ENCODE results near the gene RAB3GAP1. TPM values are rescaled to one million over a fixed set of nuclear protein-coding genes. Genes with fewer than 3 reads are reported as not detected.
"Not testable (repeated sequence)": the region's sequence is repeated elsewhere in the genome, so short reads cannot be mapped to it uniquely, and the experiment has no call there.

Gene RAB3GAP1
- 72.3 TPM for total RNA-seq

DNA sequence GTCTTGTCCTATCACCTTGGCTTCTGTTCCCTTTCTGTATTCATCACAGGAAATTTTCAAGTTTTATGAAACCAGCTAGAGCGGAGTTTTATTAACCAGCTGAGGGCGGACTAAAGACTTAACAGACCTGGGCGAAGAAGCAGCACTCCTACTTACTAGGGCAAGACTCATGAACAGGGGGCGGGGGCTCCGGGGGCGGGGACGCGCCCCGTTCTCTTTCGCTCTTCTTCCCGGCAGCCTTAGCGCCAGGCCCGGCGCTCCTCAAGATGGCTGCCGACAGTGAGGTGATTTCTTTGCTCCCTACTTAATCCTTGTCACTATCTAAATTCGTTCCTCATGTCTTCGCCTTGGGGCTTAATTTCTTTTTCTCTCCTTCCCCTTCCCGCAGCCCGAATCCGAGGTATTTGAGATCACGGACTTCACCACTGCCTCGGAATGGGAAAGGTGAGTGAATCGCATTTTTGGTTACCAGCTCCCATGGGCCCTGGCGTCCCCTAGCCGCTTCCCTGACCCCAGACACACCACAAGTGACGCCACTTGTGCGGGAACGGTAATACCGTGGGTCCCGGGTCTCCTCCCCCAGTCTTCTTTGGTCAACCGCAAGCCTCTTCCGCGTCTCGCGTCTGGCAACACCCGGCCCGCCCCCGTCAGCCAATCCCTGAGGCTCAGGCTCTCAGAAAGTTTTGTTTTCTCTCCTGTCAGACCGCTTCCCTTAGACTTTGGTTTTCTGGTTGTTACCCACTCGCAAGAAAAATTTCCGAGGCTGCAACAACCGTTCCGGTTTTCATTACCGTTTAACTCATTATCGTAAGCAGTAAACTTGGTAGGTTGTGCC, at the start of gene RAB3GAP1:
Gene RAB3GAP1 (plus strand): TSS at position 251 of the 835 bp plus-strand sequence. CDS start 16 bp downstream, at position 267.
- Histone ChIP-seq H3K9me3 (ENCODE audit: low read depth, low read length) (no peaks in the 10 kb centered on the region), H3K4me3 (ENCODE audit: low read length) (peak within 1 kb of the TSS; percentile 89), H3K4me1 (ENCODE audit: insufficient read depth, low read length) (peaks cover 22% of the 10 kb centered on the region), H3K27me3 (ENCODE audit: insufficient read depth, low read length) (no peaks in the 10 kb centered on the region)

- Histone ChIP-seq H3K4me1 (ENCODE audit: insufficient read depth, low read length) (no peaks in the 10 kb centered on the region), H3K4me3 (ENCODE audit: low read length) (no peak overlapping the region), H3K27me3 (ENCODE audit: insufficient read depth, low read length) (peaks cover 13% of the 10 kb centered on the region)
These were observed 49.3 kb upstream of the RAB3GAP1 start for GRCh38 chr2:135002836-135003235.

GRCh38 chr2:135004005-135004746, 47.9 kb upstream of the RAB3GAP1 start:
- Histone ChIP-seq H3K27me3 (ENCODE audit: insufficient read depth, low read length) (peaks cover 13% of the 10 kb centered on the region), H3K4me3 (ENCODE audit: low read length) (no peak overlapping the region), H3K9me3 (ENCODE audit: low read depth, low read length) (no peaks in the 10 kb centered on the region), H3K4me1 (ENCODE audit: insufficient read depth, low read length) (no peaks in the 10 kb centered on the region)

More at GRCh38 chr2:135002836-135003235, 49.3 kb upstream of the RAB3GAP1 start:
- H3K9me3 ChIP-seq (ENCODE audit: low read depth, low read length): no peaks in the 10 kb centered on the region

- Histone ChIP-seq H3K9me3 (ENCODE audit: low read depth, low read length) (no peaks in the 10 kb centered on the region), H3K4me1 (ENCODE audit: insufficient read depth, low read length) (no peaks in the 10 kb centered on the region), H3K4me3 (ENCODE audit: low read length) (no peak overlapping the region), H3K27me3 (ENCODE audit: insufficient read depth, low read length) (peaks cover 13% of the 10 kb centered on the region)
These were observed 46.3 kb upstream of the RAB3GAP1 start for GRCh38 chr2:135005753-135006152.

GRCh38 chr2:135009339-135009738, 42.8 kb upstream of the RAB3GAP1 start:
- Histone ChIP-seq H3K9me3 (ENCODE audit: low read depth, low read length) (no peaks in the 10 kb centered on the region), H3K4me3 (ENCODE audit: low read length) (no peak overlapping the region), H3K4me1 (ENCODE audit: insufficient read depth, low read length) (no peaks in the 10 kb centered on the region), H3K27me3 (ENCODE audit: insufficient read depth, low read length) (peaks cover 13% of the 10 kb centered on the region)

DNA sequence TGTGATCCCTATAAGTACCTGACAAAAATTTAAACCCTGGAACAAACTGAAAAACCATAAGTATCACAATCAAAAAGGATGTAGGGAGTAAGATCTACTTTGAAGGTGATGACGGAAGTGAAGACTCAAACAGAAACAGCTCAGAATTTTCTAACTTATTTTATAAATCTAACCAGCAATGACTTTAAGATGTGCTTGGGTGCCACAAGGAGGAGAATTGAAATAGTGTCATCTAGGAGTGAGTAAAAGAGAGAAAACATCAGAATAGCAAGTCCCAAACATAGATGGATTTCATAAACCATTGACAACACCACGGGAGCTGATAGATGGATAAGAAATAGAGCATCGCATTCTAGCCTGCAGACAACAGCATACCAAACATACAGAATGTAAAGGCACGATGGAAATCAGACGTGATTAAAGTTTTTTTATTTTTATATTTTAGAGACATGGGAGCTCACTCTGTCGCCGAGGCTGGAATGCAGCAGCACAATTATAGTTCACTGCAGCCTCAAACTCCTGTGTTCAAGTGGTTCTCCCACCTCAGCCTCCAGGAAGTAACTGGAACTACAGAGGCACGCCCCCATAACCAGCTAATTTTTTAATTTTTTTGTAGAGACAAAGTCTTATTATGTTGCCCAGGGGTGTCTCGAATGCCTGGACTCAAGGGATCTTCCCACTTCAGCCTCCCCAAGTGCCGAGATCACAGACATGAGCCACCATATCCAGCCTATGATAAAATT, 41.7 kb upstream of the RAB3GAP1 start:
- H3K4me1 ChIP-seq (ENCODE audit: insufficient read depth, low read length): no peaks in the 10 kb centered on the region
- no peak overlapping the region for H3K4me3 ChIP-seq (ENCODE audit: low read length)
- peaks cover 3% of the 10 kb centered on the region for H3K27me3 ChIP-seq (ENCODE audit: insufficient read depth, low read length)
- H3K9me3 ChIP-seq (ENCODE audit: low read depth, low read length): no peaks in the 10 kb centered on the region

GRCh38 chr2:135011633-135012032, 40.5 kb upstream of the RAB3GAP1 start:
- Histone ChIP-seq H3K27me3 (ENCODE audit: insufficient read depth, low read length) (no peaks in the 10 kb centered on the region), H3K9me3 (ENCODE audit: low read depth, low read length) (no peaks in the 10 kb centered on the region), H3K4me3 (ENCODE audit: low read length) (no peak overlapping the region), H3K4me1 (ENCODE audit: insufficient read depth, low read length) (no peaks in the 10 kb centered on the region)

DNA sequence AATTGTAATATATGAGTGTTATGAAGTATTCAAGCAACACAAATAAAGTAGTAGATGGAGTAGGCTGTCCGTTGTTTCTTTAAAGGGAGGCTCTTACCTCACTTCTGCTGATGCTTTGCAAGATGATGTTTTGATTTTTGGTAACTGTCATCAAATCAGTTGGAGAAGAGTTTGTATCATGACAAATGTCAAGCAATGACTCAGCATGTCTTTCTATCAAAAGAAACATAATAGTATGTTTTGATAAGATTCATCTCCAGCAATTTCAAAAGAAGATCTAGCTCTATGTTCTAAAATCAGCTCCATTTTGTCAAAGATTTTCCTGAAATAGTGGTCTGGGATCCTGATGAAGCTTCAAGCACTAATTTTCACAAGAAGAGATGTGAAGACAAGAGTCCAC, 30.5 kb upstream of the RAB3GAP1 start:
- Histone ChIP-seq H3K27me3 (ENCODE audit: insufficient read depth, low read length) (no peaks in the 10 kb centered on the region), H3K4me1 (ENCODE audit: insufficient read depth, low read length) (no peaks in the 10 kb centered on the region), H3K4me3 (ENCODE audit: low read length) (no peak overlapping the region), H3K9me3 (ENCODE audit: low read depth, low read length) (no peaks in the 10 kb centered on the region)

- no peaks in the 10 kb centered on the region for H3K27me3 ChIP-seq (ENCODE audit: insufficient read depth, low read length)
- no peaks in the 10 kb centered on the region for H3K9me3 ChIP-seq (ENCODE audit: low read depth, low read length)
- H3K4me3 ChIP-seq (ENCODE audit: low read length): no peak overlapping the region
- no peaks in the 10 kb centered on the region for H3K4me1 ChIP-seq (ENCODE audit: insufficient read depth, low read length)
These were observed 28.9 kb upstream of the RAB3GAP1 start for GRCh38 chr2:135022952-135023880.

- Histone ChIP-seq H3K4me3 (ENCODE audit: low read length) (no peak overlapping the region), H3K9me3 (ENCODE audit: low read depth, low read length) (no peaks in the 10 kb centered on the region), H3K4me1 (ENCODE audit: insufficient read depth, low read length) (no peaks in the 10 kb centered on the region)
These were observed 28.1 kb upstream of the RAB3GAP1 start for GRCh38 chr2:135023886-135024485.

DNA sequence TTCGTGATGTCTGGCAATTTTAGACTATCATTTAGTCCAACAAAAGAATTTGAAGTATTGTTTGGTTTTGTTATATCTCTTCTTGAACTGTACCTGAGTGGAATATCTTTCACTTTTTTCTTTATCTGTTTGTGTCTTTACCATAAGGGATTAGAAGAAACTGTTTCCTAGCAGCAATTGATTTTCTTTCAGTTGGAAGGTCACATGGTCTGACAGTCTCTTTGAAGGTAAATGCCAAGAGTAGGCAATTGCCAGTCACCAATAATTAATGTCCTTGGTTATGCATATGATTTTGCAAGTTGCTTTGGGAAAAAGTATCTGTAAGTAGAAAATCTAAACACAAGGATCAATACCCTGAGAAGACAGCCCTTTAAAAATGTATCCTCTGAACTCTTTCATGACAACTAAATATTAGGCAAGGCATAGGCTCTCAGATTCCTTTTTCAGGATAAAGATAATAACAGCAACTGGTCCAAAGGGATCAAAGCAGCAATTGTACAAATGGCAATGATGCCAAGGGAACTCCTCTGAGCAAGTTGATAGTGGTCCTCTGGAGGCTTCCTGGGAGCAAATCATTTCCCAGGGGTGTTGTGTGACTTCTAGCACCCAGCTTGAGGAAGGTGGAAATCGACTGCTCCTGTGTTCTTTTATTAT, 22.5 kb upstream of the RAB3GAP1 start:
- H3K4me1 ChIP-seq (ENCODE audit: insufficient read depth, low read length): no peaks in the 10 kb centered on the region
- no peaks in the 10 kb centered on the region for H3K27me3 ChIP-seq (ENCODE audit: insufficient read depth, low read length)
- no peaks in the 10 kb centered on the region for H3K9me3 ChIP-seq (ENCODE audit: low read depth, low read length)
- no peak overlapping the region for H3K4me3 ChIP-seq (ENCODE audit: low read length)

More at GRCh38 chr2:135023886-135024485, 28.1 kb upstream of the RAB3GAP1 start:
- H3K27me3 ChIP-seq (ENCODE audit: insufficient read depth, low read length): no peaks in the 10 kb centered on the region

DNA sequence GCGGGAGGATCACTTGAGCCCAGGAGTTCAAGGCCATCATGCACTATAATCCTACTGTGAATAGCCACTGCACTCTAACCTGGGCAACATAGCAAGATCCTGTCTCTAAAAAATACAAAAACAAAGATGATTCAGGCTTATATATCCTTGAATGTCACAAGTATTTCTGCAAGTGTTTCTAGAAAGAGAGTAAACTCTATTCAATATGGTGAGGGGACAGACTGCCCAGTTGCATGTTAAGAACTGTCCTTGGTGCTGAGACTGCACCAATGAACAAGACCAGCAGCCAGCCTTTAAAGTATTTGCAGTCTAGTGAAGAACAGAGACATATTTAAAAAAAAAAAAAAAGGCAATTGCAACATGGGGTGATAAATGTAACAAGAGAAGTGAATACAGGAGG, 21.3 kb upstream of the RAB3GAP1 start:
- Histone ChIP-seq H3K9me3 (ENCODE audit: low read depth, low read length) (no peaks in the 10 kb centered on the region), H3K27me3 (ENCODE audit: insufficient read depth, low read length) (no peaks in the 10 kb centered on the region), H3K4me3 (ENCODE audit: low read length) (no peak overlapping the region), H3K4me1 (ENCODE audit: insufficient read depth, low read length) (no peaks in the 10 kb centered on the region)

GRCh38 chr2:135033216-135033615, 18.9 kb upstream of the RAB3GAP1 start:
- not testable (repeated sequence) for H3K9me3 ChIP-seq (ENCODE audit: low read depth, low read length); H3K27me3 ChIP-seq (ENCODE audit: insufficient read depth, low read length); H3K4me3 ChIP-seq (ENCODE audit: low read length); H3K4me1 ChIP-seq (ENCODE audit: insufficient read depth, low read length)
